GM18498 (cell line): ENCODE measurements around the gene MIEF1.

Source experiments
- ATAC-seq: cut with Tn5 transposase; IDR thresholded peaks from one replicate; pipeline ENCODE4 v1.9.1; 2021; ENCODE audit warnings: mild to moderate bottlenecking, moderate library complexity; ENCODE audit not compliant: unreplicated experiment

MIEF1 gene

DNA sequence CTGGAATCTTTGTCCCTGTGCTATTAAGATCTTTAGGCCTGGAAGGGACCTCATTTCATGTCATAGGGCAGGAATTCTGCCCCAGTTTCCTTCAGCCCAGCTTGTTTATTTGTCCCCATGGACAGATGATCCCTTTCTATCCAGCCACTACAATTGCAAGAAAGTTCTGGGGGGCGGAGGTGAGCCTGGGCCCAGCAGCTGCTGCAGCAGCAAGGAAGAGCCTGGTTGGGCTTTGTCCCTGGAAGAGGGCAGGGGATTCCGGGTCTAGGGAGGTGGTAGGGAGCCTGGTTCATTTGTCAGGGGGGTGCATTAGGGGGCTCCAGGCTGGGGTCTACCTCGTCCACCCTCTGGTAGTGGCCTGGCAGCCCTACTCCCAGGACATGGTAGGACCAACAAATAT lies 52.1 kb downstream of the MIEF1 start:
- no peak for ATAC-seq

DNA sequence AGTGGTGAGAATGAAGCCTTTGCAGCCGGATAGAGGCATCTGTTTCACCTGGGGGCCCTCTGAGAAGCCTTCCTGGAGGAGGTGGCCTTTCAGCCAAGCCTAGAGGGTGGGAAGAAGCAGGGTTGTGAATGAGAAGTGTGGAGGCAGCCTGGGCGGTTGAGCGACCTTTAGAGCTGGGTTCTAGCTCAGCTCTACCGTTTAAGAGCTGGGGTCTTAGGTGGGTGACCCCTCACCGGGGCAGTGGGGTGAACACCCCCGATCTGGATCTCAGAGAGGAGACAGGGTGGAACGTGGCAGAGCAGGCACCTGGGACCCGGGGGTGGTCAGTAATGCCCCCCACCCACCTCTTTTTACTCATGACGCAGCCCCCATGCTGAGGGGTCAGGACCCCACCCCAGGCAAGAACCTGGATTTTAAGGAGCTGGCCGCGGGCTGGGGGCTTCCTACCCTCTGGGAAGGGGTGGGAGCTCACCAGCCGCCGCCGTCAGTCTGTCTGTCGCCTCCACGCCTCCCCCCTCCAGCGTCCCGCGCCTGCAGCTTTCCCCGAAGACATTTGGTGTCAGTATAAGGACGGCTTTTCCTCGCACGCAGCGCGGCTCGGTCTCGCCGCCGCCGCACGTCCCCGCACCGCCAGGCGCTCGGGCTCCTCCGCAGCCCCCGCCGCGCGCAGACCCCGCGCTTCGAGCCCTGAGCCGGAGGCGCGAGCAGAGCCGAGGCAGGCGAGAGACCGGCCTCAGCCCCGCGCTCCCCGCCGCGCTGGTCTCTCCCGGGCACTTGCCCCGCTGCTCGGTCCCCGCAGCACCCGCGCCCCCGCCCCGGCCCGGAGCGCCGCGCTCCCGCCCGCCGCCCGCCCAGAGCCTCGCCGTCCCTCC lies 55.1 kb downstream of the MIEF1 start:
- ATAC-seq = no peak

DNA sequence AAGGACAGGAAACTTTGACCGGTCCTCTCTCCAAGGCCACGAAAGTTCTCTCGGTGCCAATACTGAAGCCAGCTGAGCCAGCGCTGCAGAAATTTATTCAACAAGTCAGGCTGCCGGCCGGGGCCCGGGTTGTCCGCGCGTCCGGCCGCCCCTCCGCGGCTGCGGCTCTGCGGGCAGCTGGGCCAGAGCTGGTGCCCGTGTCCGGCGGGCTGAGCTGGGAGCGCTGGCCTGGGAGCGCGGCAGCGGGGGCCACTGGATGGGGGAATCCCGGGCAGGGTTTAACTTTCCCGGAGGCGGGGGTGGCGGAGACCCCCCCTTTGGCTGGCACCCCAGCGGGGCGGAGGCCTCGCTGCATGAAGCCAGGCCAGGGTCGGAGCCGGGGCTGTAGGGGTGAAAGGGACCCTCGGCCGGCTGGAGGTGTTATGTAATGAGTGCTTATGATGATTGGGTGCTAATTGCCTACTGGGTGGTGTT lies 56.2 kb downstream of the MIEF1 start:
- no peak for ATAC-seq

DNA sequence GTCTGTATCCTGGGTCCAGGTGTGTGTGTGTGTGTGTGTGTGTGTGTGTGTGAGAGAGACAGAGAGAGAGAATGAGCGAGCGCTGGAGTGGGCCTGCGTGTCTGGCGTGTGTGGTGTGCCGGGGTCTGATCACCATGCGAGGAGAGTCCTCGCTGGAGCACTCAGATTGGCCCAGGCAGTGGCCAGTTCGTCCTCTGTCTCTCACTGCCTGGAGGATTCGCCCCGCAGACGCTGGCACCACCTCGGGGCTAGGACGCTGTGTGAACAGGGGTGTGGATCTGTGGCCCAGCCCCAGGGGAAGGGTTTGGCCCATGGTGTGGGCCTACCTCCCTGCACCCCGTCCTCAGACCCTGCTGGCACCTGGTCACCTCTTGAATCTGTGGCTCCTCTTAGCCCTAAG lies 56.9 kb downstream of the MIEF1 start:
- no peak for ATAC-seq

DNA sequence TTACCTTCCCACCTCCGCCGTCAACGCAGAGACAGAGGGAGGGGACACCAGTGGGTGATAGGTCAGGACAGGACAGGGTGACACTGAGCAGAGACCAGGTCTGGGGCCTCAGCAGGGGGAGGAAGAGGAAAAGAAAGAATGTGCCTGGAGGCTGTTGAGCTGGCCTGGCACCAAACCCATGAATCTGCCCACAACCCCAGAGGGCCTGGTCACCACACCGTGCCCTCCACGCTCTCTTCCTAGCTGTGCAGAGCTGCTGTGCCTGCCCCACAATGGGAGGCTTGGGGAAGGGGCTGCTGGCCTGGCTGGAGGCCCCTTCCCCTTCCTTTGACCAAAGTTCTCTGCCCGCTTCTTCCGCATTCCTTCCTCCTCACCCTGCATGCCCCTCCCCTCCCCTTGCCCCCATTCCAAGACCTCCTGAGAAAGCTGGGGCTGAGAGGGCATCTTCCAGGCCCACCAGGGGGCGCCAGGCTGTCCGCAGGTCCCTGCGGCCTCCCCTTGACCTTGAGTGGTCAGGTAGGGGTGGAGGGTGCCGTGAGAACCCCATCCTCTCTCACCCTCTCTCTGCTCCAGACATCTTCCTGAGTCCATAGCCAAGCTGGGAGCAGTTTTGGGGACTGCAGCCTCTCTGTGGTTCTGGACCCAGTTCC lies 57.5 kb downstream of the MIEF1 start:
- ATAC-seq = no peak

DNA sequence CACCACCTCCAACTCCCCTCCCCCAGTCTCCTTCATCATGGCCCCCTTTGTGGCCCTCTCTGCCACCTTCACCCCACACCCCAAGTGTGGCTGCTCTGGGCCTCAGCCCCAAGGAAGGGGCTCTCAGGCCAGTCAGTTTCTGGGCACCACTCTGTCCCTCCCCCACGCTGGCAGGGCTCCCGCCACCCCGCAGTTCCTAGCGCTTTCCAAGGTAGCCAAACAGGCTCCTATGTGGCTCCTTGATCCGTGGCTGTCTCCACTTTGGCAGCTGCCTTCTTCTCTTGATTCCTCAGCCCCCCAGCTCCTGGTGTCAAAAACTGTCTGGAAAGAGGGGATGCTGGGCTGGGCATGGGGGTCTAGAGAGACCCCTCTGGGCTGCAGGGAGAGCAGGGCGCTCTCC lies 58.0 kb downstream of the MIEF1 start:
- ATAC-seq = no peak

DNA sequence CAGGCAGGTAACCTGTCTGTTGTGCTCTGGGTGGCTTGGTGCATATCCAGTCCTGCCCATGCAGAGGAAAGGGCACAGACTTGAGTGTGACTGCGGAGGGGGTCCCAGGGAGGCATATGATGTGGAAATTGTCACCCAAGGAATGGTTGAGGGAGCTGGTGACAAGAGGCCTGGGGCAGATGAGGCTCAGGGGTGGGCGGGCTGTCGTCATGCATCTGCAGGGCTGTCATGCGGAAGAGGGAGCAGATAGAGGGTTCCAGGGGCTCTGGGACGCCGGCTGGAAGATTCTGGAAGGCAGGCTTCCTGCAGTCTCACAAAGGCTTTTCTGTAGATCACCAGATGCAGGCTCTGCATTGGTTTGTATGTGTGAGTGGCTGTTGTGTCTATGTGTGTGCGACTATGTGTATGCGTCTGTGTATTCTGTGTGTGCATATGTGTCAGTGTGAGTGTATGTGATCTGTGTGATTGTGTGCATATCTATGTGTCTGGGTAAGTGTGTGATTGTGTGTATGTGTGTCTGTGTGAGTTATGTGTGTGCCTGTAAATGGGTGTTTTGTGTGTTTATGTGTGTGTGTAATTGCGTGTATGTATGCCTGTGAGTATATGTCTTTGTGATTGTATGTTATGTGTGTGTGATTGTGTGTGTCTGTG lies 60.9 kb downstream of the MIEF1 start:
- ATAC-seq = no peak

DNA sequence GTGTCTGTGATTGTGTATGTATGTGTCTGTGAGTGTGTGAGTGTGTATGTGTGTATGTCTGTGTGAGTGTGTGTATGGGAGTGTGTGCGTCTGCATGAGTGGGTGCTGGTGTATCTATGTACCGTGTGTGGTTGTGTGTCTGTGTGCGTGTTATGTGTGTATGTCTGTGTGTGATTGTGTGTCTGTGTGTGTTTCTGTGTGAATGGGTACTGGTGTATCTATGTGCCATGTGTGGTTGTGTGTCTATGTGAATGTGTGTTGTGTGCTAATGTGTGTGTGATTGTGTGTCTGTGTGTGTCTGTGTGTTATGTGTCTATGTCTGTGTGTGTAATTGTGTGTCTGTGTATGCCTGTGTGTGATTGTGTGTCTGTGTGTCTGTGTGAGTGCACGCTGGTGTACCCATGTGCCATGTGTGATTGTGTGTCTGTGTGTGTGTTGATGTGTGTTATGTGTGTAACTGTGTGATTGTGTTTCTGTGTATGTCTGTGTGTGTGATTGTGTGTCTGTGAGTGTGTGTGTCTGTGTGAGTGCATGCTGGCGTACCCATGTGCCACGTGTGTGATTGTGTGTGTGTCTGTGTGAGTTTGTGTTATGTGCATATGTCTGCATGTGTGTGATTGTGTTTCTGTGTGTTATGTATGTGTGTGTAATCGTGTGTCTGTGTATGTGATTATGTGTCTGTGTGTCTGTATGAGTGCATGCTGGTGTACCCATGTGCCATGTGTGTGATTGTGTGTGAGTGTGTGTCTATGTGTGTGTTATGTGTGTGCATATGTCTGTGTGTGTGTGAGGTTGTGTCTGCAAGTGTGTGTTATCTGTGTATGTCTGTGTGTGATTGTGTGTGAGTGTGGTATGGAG lies 61.7 kb downstream of the MIEF1 start:
- ATAC-seq = no peak

DNA sequence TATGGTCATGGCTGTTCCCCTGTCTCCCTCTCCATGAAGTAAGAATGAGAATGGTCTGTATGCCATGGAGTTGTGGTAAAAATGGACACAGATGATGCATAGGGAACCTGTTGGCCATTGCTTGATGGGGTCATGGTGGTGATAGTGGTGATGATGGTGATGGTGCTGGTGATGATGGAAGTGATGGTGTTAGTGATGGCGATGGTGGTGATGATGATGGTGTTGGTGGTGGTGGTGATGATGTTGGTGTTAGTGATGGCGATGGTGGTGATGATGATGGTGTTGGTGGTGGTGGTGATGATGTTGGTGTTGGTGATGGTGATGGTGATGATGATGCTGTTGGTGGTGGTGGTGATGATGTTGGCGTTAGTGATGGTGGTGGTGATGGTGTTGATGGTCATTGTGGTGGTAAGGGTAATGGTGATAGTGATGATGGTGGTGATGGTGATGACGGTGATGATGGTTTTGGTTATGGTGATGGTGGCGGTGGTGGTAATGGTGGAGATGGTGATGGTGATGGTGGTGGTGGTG lies 63.4 kb downstream of the MIEF1 start:
- ATAC-seq = no peak

DNA sequence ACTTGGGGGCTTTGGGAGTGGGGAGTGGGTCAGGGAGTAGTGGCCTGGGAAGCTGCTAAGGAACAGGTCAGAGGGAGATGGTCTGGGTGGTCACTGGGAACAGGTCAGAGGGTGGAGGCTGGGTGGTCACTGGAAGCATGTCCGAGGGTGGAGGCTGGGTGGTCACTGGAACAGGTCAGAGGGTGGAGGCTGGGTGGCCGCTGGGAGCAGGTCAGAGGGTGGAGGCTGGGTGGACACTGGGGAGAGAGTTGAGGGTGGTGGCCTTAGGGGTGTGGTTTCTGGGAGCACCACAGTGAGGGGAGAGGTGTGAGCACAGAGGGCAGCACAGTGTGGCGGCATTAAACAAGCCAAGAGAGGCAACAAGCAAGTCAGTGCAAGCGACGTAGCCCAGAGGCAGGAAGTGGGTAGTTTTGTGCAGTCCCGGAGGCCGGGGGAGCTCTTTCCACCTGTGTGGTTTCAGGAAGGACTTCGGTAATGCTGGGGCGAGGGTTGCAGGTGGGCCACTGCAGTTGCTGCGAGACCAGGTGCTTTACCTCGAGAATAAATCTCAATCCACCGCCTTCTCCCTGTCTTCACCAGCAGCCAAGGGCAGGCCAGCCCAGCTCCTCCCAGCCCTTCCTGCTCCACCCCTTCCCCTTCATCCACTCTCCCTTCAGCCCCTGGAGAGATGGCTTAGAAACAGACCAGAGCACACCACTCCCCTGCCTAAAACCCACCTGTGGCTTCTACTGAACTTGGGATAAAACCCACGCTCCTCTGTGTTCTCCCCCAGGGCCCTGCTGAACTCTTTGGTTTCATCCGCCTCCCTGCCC lies 65.3 kb downstream of the MIEF1 start:
- no peak for ATAC-seq
